Tibial nerve (tissue), 4 donors: ENCODE data around the gene HOXB7. TPM values are rescaled to one million over a fixed set of nuclear protein-coding genes. Genes with fewer than 3 reads are reported as not detected.

Experiments used
- DNase-seq, 2 donors: peaks; one replicate each; pipeline ENCODE4 v3.0.0-alpha.2; 2019; ENCODE audit warnings: low spot score in 2 of 2
- H3K27ac ChIP-seq, 4 donors: fragments of 200-600 bp; sonication (generic) in 3 of 4; one replicate each; pipeline ENCODE4 v1.5.1; 2017 to 2019; ENCODE audit warnings: mild to moderate bottlenecking in 1 of 4
- H3K27me3 ChIP-seq, 2 donors: fragments of 200-600 bp; sonication (generic) in 1 of 2; one replicate each; pipeline versions ENCODE4 v1.5.1 to v1.6.0; 2017 to 2019
- H3K36me3 ChIP-seq, 3 donors: fragments of 200-600 bp; sonication (generic); one replicate each; pipeline ENCODE4 v1.5.1; 2018 to 2019
- H3K4me1 ChIP-seq, 4 donors: fragments of 200-600 bp; sonication (generic) in 3 of 4; one replicate each; pipeline ENCODE4 v1.5.1; 2017 to 2019
- H3K4me3 ChIP-seq, 4 donors: fragments of 200-600 bp; sonication (generic) in 3 of 4; one replicate each; pipeline ENCODE4 v1.5.1; 2017 to 2019; ENCODE audit warnings: mild to moderate bottlenecking in 1 of 4, moderate library complexity in 1 of 4
- H3K9me3 ChIP-seq, 4 donors: fragments of 200-600 bp; sonication (generic) in 3 of 4; one replicate each; pipeline ENCODE4 v1.5.1; 2017 to 2019
- CTCF ChIP-seq, 5 experiments: fragments of 200-600 bp in 3 of 5; fragments of 450-650 bp in 2 of 5; sonication (generic) in 3 of 5; IDR thresholded peaks; one replicate each; pipeline ENCODE4 v1.5.1; 2016 to 2019; ENCODE audit warnings: antibody characterized with exemption in 5 of 5, mild to moderate bottlenecking in 3 of 5, moderate library complexity in 2 of 5
- EP300 ChIP-seq, 2 donors: sonication (generic); formaldehyde crosslinking; IDR thresholded peaks; one replicate each; pipeline ENCODE4 v1.6.1; 2017; ENCODE audit warnings: antibody characterized with exemption in 2 of 2, mild to moderate bottlenecking in 1 of 2
- POLR2A ChIP-seq, 2 donors: fragments of 450-650 bp; IDR thresholded peaks; one replicate each; pipeline ENCODE4 v1.6.1; 2017; ENCODE audit warnings: antibody characterized with exemption in 2 of 2, mild to moderate bottlenecking in 2 of 2, moderate library complexity in 2 of 2
- WGBS, 2 donors: methylation state at CpG; one replicate each; pipeline ENCODE4 v1.1.5; 2018; 5-methylcytosine and 5-hydroxymethylcytosine counted together
- small RNA-seq: library from RNA; depleted of rRNA; stranded (forward); fragments of <200 nt; gene quantifications from one replicate; pipeline ENCODE3, GENCODE V24; 2016
- total RNA-seq, 4 donors: library from RNA; depleted of rRNA; stranded (reverse); fragments of >200 nt; gene quantifications; one replicate each; pipeline ENCODE4 v1.1.0, GENCODE V29; 2016

The HOXB7 gene
- total RNA-seq, 4 donors from 2014 or later, result 1.8 to 4.0 (median 2.3) TPM

DNA sequence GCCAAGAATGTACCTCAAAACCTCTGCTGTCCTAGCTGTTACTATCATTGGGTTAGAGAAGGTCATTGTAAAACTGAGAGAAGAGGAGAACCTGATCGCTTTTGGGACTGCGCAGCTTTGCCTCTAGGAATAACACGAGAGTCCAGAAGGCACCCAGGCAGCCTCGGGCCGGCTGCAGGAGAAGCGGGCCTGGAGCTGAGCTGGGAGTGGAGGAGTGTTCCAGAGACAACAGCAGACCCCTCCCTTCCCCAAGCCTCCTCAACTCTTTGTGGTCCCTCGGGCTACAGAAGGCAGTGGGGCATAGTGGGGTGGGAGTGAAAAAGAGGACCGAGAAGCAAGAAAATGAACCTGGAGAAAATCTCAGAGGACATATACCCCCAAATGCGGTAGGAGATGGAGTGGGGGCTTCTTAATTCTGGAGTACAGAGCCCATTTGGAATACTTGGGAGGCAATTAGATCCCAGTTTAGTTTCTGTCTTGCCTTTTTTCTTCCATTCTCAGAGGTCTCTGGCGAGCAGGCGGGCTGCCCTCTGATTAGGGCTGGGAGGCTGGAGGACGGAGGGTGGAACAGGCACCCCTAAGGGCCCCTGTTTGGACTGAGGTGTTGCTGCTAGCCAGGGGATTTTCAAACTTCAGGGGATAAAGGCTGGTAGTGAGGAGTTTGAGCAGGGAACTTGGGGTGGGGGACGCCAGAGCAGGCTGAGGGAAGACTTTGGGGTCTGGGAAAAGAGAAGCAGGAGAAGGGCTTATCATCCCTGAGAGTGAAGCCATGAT, 52.6 kb downstream of the HOXB7 start:
- H3K9me3 ChIP-seq, result no peaks in the 10 kb centered on the region
- H3K36me3 ChIP-seq, result no peaks in the 10 kb centered on the region
- TF ChIP-seq CTCF (IDR thresholded peaks at IDR 0.05), result no peak
- TF ChIP-seq EP300 (IDR thresholded peaks at IDR 0.05), result no peak
- no peak for TF ChIP-seq POLR2A (IDR thresholded peaks at IDR 0.05)
- H3K4me1 ChIP-seq, result peaks cover 0 to 46% (median 14%) of the 10 kb centered on the region in 4 donors
- DNase-seq, result no peak
- peaks cover 4 to 98% of the 10 kb centered on the region in 2 donors for H3K27me3 ChIP-seq
- WGBS, 2 donors, result 73 to 77% methylated on average over 13 of the region's 13 CpGs
- H3K4me3 ChIP-seq, result no peak overlapping the region
- H3K27ac ChIP-seq, result peak overlapping the region in 1 of 4 donors; percentile 42

Small RNA genes within 50 kb of the gene (small RNA-seq; reads per million reads assigned to genes)
- not detected for gene MIR196A1

Other genes with a start within 250 kb of the HOXB7 start
- gene SKAP1, start 180.8 kb downstream of the HOXB7 start, total RNA-seq, result 1 to 10 TPM in 3 of 4 donors, under 1 TPM in 1; 0.59 to 2.0 (median 1.3) TPM
- gene HOXB1, start 80.0 kb downstream of the HOXB7 start, total RNA-seq, result not detected
- 10 to 100 TPM in 3 of 4 donors, 1 to 10 TPM in 1; 6.9 to 29.3 (median 19.2) TPM for gene HOXB2, start 65.9 kb downstream of the HOXB7 start, total RNA-seq
- 1 to 10 TPM; 1.2 to 3.5 (median 2.0) TPM for gene HOXB4, start 32.7 kb downstream of the HOXB7 start, total RNA-seq
- gene HOXB3, start 20.8 kb downstream of the HOXB7 start, total RNA-seq, result 10 to 100 TPM in 2 of 4 donors, 1 to 10 TPM in 2; 3.7 to 14.1 (median 9.4) TPM
- 1 to 10 TPM in 2 of 4 donors, not detected in 2; 1.6 to 1.8 TPM for gene HOXB5, start 17.2 kb downstream of the HOXB7 start, total RNA-seq
- gene HOXB6, start 6.0 kb downstream of the HOXB7 start, total RNA-seq, result 1 to 10 TPM in 3 of 4 donors, under 1 TPM in 1; 0.66 to 5.1 (median 2.9) TPM
- under 1 TPM in 2 of 4 donors, not detected in 2; 0.66 to 0.90 TPM for gene HOXB8, start 4.3 kb upstream of the HOXB7 start, total RNA-seq
- under 1 TPM in 2 of 4 donors, not detected in 2; 0.21 to 0.30 TPM for gene HOXB9, start 15.3 kb upstream of the HOXB7 start, total RNA-seq
- not detected for gene PRAC1, start 111.5 kb upstream of the HOXB7 start, total RNA-seq
- not detected for gene PRAC2, start 112.2 kb upstream of the HOXB7 start, total RNA-seq
- not detected for gene HOXB13, start 117.7 kb upstream of the HOXB7 start, total RNA-seq
- gene TTLL6, start 206.2 kb upstream of the HOXB7 start, total RNA-seq, result 1 to 10 TPM in 2 of 4 donors, under 1 TPM in 2; 0.21 to 4.8 (median 0.99) TPM
- gene CALCOCO2, start 220.0 kb upstream of the HOXB7 start, total RNA-seq, result 100 to 1,000 TPM; 167 to 302 (median 232) TPM